ENCODE results near the gene REEP6.

- no peak for TF ChIP-seq CTCF (IDR thresholded peaks at IDR 0.05; ENCODE audit: insufficient read depth, low read length)
- no peak for TF ChIP-seq REST (IDR thresholded peaks at IDR 0.05; ENCODE audit: insufficient replicate concordance, low read depth)
- TF ChIP-seq GABPA (IDR thresholded peaks at IDR 0.05; ENCODE audit: low read depth): no peak
Measured at GRCh38 chr19:1523412-1524286, 32.7 kb downstream of the REEP6 start, which contains the start of gene PLK5.

Data from HL-60 (cell line).